ENCODE measurements around the gene TTLL9.

TTLL9 gene

DNA sequence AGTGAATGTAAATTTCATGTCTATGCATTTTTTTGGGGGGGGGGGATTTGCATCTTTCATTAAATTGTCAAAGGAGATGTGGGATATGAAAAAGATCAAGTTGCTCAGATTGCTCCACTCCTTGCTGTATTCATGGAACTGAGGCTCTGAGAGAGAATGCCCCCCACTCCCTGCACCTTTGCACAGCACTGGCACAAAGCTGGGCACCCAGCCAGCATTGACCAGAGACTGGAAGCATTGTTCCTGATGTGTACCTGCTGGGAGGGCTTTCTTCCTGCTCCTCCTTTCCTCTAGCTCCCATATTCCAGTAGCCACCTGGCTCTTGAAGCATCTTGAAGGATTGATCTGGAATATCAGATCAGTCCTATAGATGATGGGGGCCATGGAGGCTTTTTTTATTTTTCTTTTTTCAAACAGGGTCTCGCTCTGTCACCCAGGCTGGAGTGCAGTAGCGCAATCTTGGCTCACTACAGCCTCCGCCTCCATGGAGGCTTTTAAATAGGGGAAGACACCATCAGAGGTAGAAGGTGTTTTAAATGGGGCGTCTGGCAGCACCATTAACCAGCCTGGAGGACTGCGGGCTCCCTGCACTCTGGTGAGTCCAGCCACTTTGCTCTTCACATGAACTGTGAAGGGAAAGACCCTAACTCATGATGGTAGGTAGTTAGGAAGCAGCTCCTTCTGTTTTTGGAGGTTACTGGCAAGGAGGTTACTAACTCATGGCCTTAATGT, 11.0 kb upstream of the TTLL9 start:
- FAIRE-seq: no peak

GRCh38 chr20:31859998-31860380, 10.4 kb upstream of the TTLL9 start:
- no peak for FAIRE-seq

GRCh38 chr20:31860390-31861134, 9.9 kb upstream of the TTLL9 start:
- FAIRE-seq: no peak

DNA sequence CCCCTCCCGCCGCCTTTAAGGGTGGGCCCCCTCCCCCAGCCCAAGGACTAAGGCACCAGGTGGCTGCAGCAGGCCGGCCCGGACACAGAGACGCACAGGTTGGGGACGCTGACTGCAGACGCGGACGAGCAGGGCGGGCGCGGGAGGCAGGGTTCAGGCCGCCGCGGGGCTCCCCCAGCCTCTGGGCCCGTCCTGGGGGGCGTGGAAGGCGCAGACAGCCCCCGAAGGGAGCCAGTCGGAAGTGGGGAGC, 9.4 kb upstream of the TTLL9 start:
- FAIRE-seq: no peak

GRCh38 chr20:31861385-31862156, 8.9 kb upstream of the TTLL9 start:
- no peak for FAIRE-seq

DNA sequence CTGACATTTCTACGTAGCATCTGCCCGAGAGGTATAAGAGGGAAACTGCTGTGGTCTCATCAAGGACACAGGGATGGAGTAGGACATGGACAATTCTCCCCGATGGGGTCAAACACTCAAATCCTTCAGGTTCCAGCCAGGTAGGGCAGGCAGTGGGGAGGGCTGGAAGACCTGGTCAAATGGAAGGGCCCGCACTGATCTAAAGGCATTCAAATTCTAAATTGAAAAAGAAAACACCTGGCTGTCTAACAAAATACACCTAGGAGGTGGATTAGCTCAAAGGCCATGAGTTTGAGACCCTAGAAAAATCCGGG, 8.3 kb upstream of the TTLL9 start:
- FAIRE-seq: no peak

- no peak for FAIRE-seq
Measured at GRCh38 chr20:31862506-31862905, 7.9 kb upstream of the TTLL9 start.

DNA sequence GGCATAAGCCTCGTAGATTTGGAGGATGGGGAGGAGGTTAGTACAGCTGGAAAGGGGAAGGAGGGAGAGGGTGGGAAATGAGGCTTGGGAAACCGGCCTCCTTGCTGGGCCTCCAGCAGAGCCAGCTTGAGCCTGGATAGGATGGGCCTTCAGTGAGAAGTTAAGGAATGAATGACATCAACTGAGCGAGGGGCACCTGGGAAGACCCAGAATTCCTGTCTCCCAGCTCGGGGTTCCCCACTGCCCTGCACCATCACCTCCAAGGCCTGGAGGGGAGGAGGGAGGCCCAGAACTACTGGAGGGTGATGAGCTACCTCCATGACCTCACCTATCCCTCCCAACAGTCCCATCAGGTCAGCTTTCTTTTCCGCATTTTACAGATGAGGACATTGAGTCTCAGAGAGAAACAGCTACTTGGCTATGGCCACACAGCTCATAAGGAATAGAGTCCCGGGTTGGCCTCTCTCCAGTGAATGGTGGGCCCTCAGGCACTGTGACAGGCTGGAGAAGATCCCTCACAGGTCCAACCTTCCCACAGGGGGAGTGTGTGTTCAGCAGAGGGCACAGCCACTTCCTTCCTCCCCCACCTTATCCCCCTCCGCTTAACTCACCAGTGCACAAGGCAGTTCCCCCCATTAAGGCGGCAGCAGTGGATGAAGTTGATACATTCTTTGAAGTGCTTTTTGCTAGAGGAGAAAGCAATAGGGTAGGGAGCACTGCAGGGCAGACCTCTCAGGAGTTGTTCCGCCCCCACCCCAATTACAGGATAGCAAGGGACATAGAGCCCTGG, 6.9 kb upstream of the TTLL9 start:
- no peak for FAIRE-seq

GRCh38 chr20:31864521-31865400, 5.7 kb upstream of the TTLL9 start:
- FAIRE-seq: no peak

DNA sequence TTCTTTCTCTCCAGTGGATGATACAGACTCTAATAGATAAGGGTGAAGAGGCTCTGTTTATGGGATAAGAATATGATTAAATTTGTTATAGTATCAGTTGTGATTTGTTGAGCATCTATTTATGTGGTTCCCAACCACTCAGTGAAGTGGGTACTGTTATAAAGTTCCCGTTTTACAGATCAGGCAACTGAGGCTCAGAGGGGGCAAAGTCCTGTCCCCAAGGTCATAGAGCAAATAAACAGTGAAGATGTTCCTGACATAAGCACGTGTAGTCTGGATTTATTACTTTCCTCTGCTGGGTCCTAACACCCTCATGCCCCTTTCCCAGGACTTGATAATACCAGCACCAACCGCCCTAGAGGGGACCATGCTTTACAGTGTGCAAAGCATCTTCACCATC, 4.2 kb upstream of the TTLL9 start:
- FAIRE-seq: no peak

DNA sequence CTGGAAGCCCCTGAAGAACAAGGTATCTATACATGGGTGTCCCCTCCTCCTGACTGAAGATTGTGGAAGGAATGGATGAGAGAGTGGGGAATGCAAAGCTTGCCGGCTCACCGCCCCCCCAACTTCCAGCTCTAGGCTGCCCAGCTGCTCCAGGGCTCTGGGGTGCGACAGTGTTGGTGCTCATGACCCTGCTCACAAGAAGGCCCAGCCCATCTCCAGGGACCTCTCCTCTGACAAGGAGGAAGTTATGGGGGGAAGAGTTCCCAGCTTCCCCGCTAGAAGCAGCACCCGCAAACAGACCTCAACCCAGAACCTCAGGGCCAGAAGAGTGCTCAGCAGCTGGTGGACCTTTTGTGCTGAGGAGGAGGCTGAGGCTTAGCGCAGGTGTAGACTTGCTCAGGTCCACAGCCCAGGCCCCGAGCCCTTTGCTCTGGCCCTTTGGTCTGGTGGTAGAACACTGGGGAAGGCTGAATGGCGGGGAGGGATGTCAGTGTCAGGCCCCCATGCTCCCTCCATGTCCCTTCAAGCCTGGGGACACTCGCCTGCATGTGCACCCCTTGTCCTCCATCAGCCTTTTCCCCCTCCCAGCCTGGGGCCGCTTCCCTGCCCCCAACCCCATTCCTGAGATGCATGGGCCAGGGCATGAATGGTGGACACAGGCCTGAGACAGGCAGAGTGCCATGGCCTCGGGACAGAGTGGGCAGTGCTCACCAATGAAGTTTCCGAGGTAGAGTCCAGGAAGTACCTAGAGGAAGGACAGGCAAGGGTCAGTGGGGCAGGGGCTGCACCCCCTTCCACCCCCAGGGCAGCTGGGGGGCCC, 1.4 kb upstream of the TTLL9 start:
- FAIRE-seq: no peak

GRCh38 chr20:31869673-31869941, 827 bp upstream of the TTLL9 start:
- no peak for FAIRE-seq

GRCh38 chr20:31870726-31871617, 538 bp downstream of the TTLL9 start:
- no peak for FAIRE-seq

GRCh38 chr20:31871618-31871954, 1.2 kb downstream of the TTLL9 start:
- no peak for FAIRE-seq

DNA sequence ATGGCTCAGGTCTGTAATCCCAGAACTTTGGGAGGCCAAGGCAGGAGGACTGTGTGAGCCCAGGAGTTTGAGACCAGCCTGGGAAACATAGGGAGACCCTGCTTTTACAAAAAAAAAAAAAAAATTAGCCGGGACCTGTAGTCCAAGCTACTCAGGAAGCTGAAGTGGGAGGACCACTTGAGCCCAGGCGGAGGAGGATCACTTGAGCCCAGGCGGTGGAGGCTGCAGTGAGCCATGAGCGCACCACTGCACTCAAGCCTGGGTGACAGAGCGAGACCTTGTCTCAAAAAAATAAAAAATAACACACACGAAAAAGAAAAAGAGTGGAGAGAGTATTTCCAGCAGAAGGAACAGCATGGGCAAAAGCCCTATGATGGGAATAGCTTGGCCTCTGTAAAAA, 2.0 kb downstream of the TTLL9 start:
- no peak for FAIRE-seq

DNA sequence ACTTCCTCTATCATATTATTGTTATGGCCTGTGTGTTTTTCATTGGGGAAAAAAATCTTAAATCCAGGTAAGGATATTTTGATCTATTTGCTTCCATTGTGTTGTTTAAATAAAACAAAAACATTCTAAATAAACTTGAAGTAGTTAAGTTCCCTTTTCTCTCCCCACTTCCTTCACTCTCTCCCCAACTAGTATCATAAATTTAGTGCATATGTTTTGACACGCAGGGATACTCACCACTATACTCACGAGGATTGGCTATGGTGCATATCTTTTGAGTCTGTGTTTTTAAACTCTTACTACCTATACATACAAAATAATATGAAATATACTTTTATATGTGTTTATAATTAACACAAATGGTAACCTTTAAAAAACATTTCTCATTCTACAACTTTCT, 5.2 kb downstream of the TTLL9 start:
- no peak for FAIRE-seq

DNA sequence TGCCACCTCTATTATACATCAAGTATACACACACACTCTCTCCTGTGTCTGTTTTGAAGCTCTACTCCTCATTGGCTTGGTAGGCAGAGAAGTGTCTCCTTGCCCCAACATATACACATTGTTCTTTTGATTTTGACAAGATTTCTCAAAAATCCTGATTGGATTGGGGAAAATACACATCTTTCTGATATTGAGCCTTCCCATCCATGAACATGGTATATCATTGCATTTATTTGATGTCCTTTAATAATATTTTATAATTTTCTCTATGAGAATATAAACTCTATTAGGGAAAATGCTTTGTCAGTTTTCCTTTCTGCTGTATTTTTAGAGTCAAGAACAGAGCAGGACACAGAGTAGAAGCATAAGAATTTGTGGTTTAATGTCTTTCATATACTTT, 7.2 kb downstream of the TTLL9 start:
- FAIRE-seq: no peak

- FAIRE-seq: no peak
Measured at GRCh38 chr20:31879143-31879987, 8.9 kb downstream of the TTLL9 start.

- FAIRE-seq: no peak
Measured at GRCh38 chr20:31881945-31882344, 11.5 kb downstream of the TTLL9 start.

DNA sequence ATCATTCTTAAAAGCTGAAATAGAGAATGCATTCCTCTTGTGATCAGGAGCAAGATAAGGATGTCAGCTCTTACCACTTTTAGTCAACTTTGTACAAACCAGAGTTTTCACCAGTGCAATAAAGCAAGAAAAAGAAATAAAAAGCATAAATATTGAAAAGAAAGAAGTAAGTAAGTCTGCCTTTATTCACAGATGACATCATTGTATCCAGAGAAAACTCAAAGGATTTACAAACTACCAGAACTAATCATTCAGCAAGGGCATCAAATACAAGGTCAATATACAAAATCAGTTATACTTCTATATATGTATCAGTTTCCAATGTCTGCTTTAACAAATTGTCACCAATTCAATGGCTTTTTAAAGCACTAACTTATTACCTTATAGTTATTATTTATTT, 13.4 kb downstream of the TTLL9 start:
- no peak for FAIRE-seq
